ENCODE measurements around the gene GANAB. TPM values are rescaled to one million over a fixed set of nuclear protein-coding genes. Genes with fewer than 3 reads are reported as not detected.

GANAB gene
- total and polyA plus RNA-seq, 2 of the 4 experiments (the other 2 are of a cell fraction) = 209 to 344 TPM

DNA sequence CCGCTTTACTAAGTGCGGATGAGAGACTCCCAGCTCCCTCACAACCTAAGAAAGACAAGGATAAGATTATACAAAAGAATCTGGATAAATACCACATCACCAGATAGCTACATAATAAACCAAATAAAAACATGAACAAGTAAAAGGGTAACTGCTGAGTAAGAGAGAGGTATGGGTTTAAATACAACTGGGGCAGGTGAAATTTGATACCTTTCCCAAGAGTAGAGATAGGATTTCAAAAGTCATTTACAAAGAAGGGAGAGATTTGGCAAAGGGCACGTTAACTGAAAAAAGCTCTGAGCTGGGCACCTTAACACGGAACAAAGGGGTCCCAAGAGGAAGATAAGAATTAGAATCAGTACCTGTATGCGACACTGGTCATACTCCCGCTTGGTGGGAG lies 30.7 kb upstream of the GANAB start:
- H4K5ac ChIP-seq (ENCODE audit: low read depth, low read length) = no peak overlapping the region
- in situ Hi-C loops (cut with MboI; ENCODE audit: low sequenced_read_pairs) (no loop called here), intact Hi-C loops (cut with micrococcal nuclease) (no loop called here), dilution Hi-C loops (cut with HindIII; ENCODE audit: low sequenced_read_pairs, unreplicated experiment) (no loop called here)
- DNase-seq = no peak
- H3K4ac ChIP-seq (ENCODE audit: low read depth, low read length) = no peak overlapping the region
- no peak for ATAC-seq (ENCODE audit: low read depth)
- TF ChIP-seq ELK1 (IDR thresholded peaks at IDR 0.05; ENCODE audit: borderline replicate concordance, low read depth, low read length) = no peak
- TF ChIP-seq SMC3 (IDR thresholded peaks at IDR 0.05; ENCODE audit: low read depth, low read length) = no peak
- no peak for TF ChIP-seq MXI1 (IDR thresholded peaks at IDR 0.05; ENCODE audit: borderline replicate concordance, low read depth, low read length)
- TF ChIP-seq MAZ (IDR thresholded peaks at IDR 0.05; ENCODE audit: borderline replicate concordance, low read depth, low read length) = no peak
- TF ChIP-seq RAD21 (IDR thresholded peaks at IDR 0.05; ENCODE audit: low read length) = no peak
- no peak for TF ChIP-seq FOS (IDR thresholded peaks at IDR 0.05; ENCODE audit: low read depth, low read length)
- H2BK5ac ChIP-seq (ENCODE audit: low read depth, low read length, poor library complexity, severe bottlenecking) = no peak overlapping the region
- no peak overlapping the region for H3K9ac ChIP-seq (ENCODE audit: low read depth, low read length)
- ChIA-PET CTCF (no interaction called here), POLR2A (ENCODE audit: unreplicated experiment) (no interaction called here)
- H2AK5ac ChIP-seq (ENCODE audit: low read depth, low read length) = no peak overlapping the region
- H3K36me3 ChIP-seq (ENCODE audit: control insufficient read depth, insufficient read depth, low read length) = peaks cover 19% of the 10 kb centered on the region
- no peak overlapping the region for H3K4me2 ChIP-seq (ENCODE audit: low read depth, low read length)
- no peak overlapping the region for H4K91ac ChIP-seq (ENCODE audit: insufficient read depth, low read depth, low read length)
- no peak overlapping the region for H3K56ac ChIP-seq (ENCODE audit: extremely low read depth, insufficient read depth, low read length)
- H3K14ac ChIP-seq (replicated peaks; ENCODE audit: low read depth, low read length) = no peak overlapping the region
- H2BK15ac ChIP-seq (ENCODE audit: low read depth, low read length) = no peak overlapping the region
- no peak overlapping the region for H2BK120ac ChIP-seq (ENCODE audit: low read depth, low read length)
- peaks cover 14 to 41% of the 10 kb centered on the region in 2 experiments; a peak in 3 of 4 replicates for H3K79me1 ChIP-seq (ENCODE audit: low read depth in 1 of 2, low read length in 2 of 2)
- no CpG with 5 or more reads among the region's 6 CpGs for WGBS, 2 experiments (ENCODE audit: extremely low coverage in 2 of 2, insufficient read length in 1 of 2)
- no peak overlapping the region for H3K18ac ChIP-seq (ENCODE audit: low read depth, low read length)
- H4K8ac ChIP-seq (ENCODE audit: low read depth in 2 of 2, low read length in 2 of 2) = no peak overlapping the region
- BruUV-seq (replicated peaks) = no TSS peak
- no peak overlapping the region for H3K4me3 ChIP-seq (ENCODE audit: insufficient read depth, low read depth, low read length)
- H2AK9ac ChIP-seq (replicated peaks; ENCODE audit: low read depth, low read length, poor library complexity) = no peak overlapping the region
- H4K20me1 ChIP-seq (ENCODE audit: insufficient read depth, low read length) = no peaks in the 10 kb centered on the region
- H2BK20ac ChIP-seq (ENCODE audit: low read depth, low read length) = no peak overlapping the region
- no peak overlapping the region for H3K23ac ChIP-seq (ENCODE audit: low read depth, low read length)
- H3K9me1 ChIP-seq (ENCODE audit: insufficient read depth, low read length) = peaks cover 4% of the 10 kb centered on the region; the same call in 1 of the 2 replicates
- no peaks in the 10 kb centered on the region for H3K9me3 ChIP-seq (ENCODE audit: control insufficient read depth, insufficient read depth, low read length)
- no peak overlapping the region for H3K27ac ChIP-seq (ENCODE audit: insufficient read depth, low read length)
- no peak overlapping the region for H2AFZ ChIP-seq (replicated peaks; ENCODE audit: low read length, poor library complexity)
- peaks cover 10% of the 10 kb centered on the region for H3K4me1 ChIP-seq (ENCODE audit: control insufficient read depth, insufficient read depth, low read length)
- H3K27me3 ChIP-seq (ENCODE audit: control insufficient read depth, insufficient read depth, low read length) = no peaks in the 10 kb centered on the region
